ENCODE data around the gene BFSP1.

The BFSP1 gene

GRCh38 chr20:17566345-17566744 is 35.2 kb upstream of the BFSP1 start:
- Histone ChIP-seq H3K27me3 (ENCODE audit: insufficient read depth, low read length) (no peaks in the 10 kb centered on the region), H3K9me3 (ENCODE audit: low read length) (no peaks in the 10 kb centered on the region), H3K4me1 (ENCODE audit: insufficient read depth, low read length) (peaks cover 3% of the 10 kb centered on the region), H3K36me3 (ENCODE audit: insufficient read depth, low read length) (no peaks in the 10 kb centered on the region), H3K4me3 (ENCODE audit: low read length) (no peak overlapping the region), H2AFZ (ENCODE audit: low read depth, low read length) (no peak overlapping the region)

- Histone ChIP-seq H2AFZ (ENCODE audit: low read depth, low read length) (no peak overlapping the region), H3K27me3 (ENCODE audit: insufficient read depth, low read length) (no peaks in the 10 kb centered on the region), H3K36me3 (ENCODE audit: insufficient read depth, low read length) (no peaks in the 10 kb centered on the region), H3K4me1 (ENCODE audit: insufficient read depth, low read length) (peaks cover 3% of the 10 kb centered on the region), H3K9me3 (ENCODE audit: low read length) (no peaks in the 10 kb centered on the region), H3K4me3 (ENCODE audit: low read length) (no peak overlapping the region)
These were observed 34.1 kb upstream of the BFSP1 start for GRCh38 chr20:17565169-17565845.

GRCh38 chr20:17562804-17563305 is 31.7 kb upstream of the BFSP1 start:
- Histone ChIP-seq H3K36me3 (ENCODE audit: insufficient read depth, low read length) (no peaks in the 10 kb centered on the region), H3K4me1 (ENCODE audit: insufficient read depth, low read length) (no peaks in the 10 kb centered on the region), H3K9me3 (ENCODE audit: low read length) (no peaks in the 10 kb centered on the region), H3K27me3 (ENCODE audit: insufficient read depth, low read length) (no peaks in the 10 kb centered on the region), H2AFZ (ENCODE audit: low read depth, low read length) (no peak overlapping the region), H3K4me3 (ENCODE audit: low read length) (no peak overlapping the region)

GRCh38 chr20:17560344-17561074 is 29.3 kb upstream of the BFSP1 start:
- Histone ChIP-seq H3K36me3 (ENCODE audit: insufficient read depth, low read length) (no peaks in the 10 kb centered on the region), H3K4me1 (ENCODE audit: insufficient read depth, low read length) (no peaks in the 10 kb centered on the region), H2AFZ (ENCODE audit: low read depth, low read length) (no peak overlapping the region), H3K27me3 (ENCODE audit: insufficient read depth, low read length) (no peaks in the 10 kb centered on the region), H3K4me3 (ENCODE audit: low read length) (no peak overlapping the region), H3K9me3 (ENCODE audit: low read length) (no peaks in the 10 kb centered on the region)

- Histone ChIP-seq H3K27me3 (ENCODE audit: insufficient read depth, low read length) (no peaks in the 10 kb centered on the region), H3K4me1 (ENCODE audit: insufficient read depth, low read length) (no peaks in the 10 kb centered on the region), H3K36me3 (ENCODE audit: insufficient read depth, low read length) (no peaks in the 10 kb centered on the region), H2AFZ (ENCODE audit: low read depth, low read length) (no peak overlapping the region), H3K9me3 (ENCODE audit: low read length) (no peaks in the 10 kb centered on the region), H3K4me3 (ENCODE audit: low read length) (no peak overlapping the region)
These were observed 28.2 kb upstream of the BFSP1 start for GRCh38 chr20:17559338-17559737.

- Histone ChIP-seq H2AFZ (ENCODE audit: low read depth, low read length) (no peak overlapping the region), H3K4me1 (ENCODE audit: insufficient read depth, low read length) (no peaks in the 10 kb centered on the region), H3K27me3 (ENCODE audit: insufficient read depth, low read length) (no peaks in the 10 kb centered on the region), H3K4me3 (ENCODE audit: low read length) (no peak overlapping the region), H3K36me3 (ENCODE audit: insufficient read depth, low read length) (no peaks in the 10 kb centered on the region), H3K9me3 (ENCODE audit: low read length) (no peaks in the 10 kb centered on the region)
These were observed 27.7 kb upstream of the BFSP1 start for GRCh38 chr20:17558941-17559304.

- no peak overlapping the region for H2AFZ ChIP-seq (ENCODE audit: low read depth, low read length)
- H3K4me3 ChIP-seq (ENCODE audit: low read length): no peak overlapping the region
- H3K4me1 ChIP-seq (ENCODE audit: insufficient read depth, low read length): no peaks in the 10 kb centered on the region
- no peaks in the 10 kb centered on the region for H3K36me3 ChIP-seq (ENCODE audit: insufficient read depth, low read length)
- H3K9me3 ChIP-seq (ENCODE audit: low read length): no peaks in the 10 kb centered on the region
- no peaks in the 10 kb centered on the region for H3K27me3 ChIP-seq (ENCODE audit: insufficient read depth, low read length)
These were observed 27.2 kb upstream of the BFSP1 start for GRCh38 chr20:17558154-17558940.

GRCh38 chr20:17557675-17558006 is 26.5 kb upstream of the BFSP1 start:
- no peak overlapping the region for H2AFZ ChIP-seq (ENCODE audit: low read depth, low read length)
- no peaks in the 10 kb centered on the region for H3K4me1 ChIP-seq (ENCODE audit: insufficient read depth, low read length)
- no peaks in the 10 kb centered on the region for H3K36me3 ChIP-seq (ENCODE audit: insufficient read depth, low read length)
- no peaks in the 10 kb centered on the region for H3K27me3 ChIP-seq (ENCODE audit: insufficient read depth, low read length)
- H3K9me3 ChIP-seq (ENCODE audit: low read length): no peaks in the 10 kb centered on the region
- no peak overlapping the region for H3K4me3 ChIP-seq (ENCODE audit: low read length)

GRCh38 chr20:17556837-17557674 is 25.9 kb upstream of the BFSP1 start:
- Histone ChIP-seq H3K4me1 (ENCODE audit: insufficient read depth, low read length) (no peaks in the 10 kb centered on the region), H2AFZ (ENCODE audit: low read depth, low read length) (no peak overlapping the region), H3K9me3 (ENCODE audit: low read length) (no peaks in the 10 kb centered on the region), H3K4me3 (ENCODE audit: low read length) (no peak overlapping the region), H3K27me3 (ENCODE audit: insufficient read depth, low read length) (no peaks in the 10 kb centered on the region), H3K36me3 (ENCODE audit: insufficient read depth, low read length) (no peaks in the 10 kb centered on the region)

- H2AFZ ChIP-seq (ENCODE audit: low read depth, low read length): no peak overlapping the region
- H3K4me3 ChIP-seq (ENCODE audit: low read length): no peak overlapping the region
- H3K36me3 ChIP-seq (ENCODE audit: insufficient read depth, low read length): no peaks in the 10 kb centered on the region
- H3K9me3 ChIP-seq (ENCODE audit: low read length): no peaks in the 10 kb centered on the region
- no peaks in the 10 kb centered on the region for H3K4me1 ChIP-seq (ENCODE audit: insufficient read depth, low read length)
- no peaks in the 10 kb centered on the region for H3K27me3 ChIP-seq (ENCODE audit: insufficient read depth, low read length)
These were observed 23.9 kb upstream of the BFSP1 start for GRCh38 chr20:17555106-17555505.

- Histone ChIP-seq H3K27me3 (ENCODE audit: insufficient read depth, low read length) (no peaks in the 10 kb centered on the region), H2AFZ (ENCODE audit: low read depth, low read length) (no peak overlapping the region), H3K4me3 (ENCODE audit: low read length) (no peak overlapping the region), H3K9me3 (ENCODE audit: low read length) (no peaks in the 10 kb centered on the region), H3K36me3 (ENCODE audit: insufficient read depth, low read length) (no peaks in the 10 kb centered on the region), H3K4me1 (ENCODE audit: insufficient read depth, low read length) (no peaks in the 10 kb centered on the region)
These were observed 18.0 kb upstream of the BFSP1 start for GRCh38 chr20:17549131-17549530.

- Histone ChIP-seq H3K27me3 (ENCODE audit: insufficient read depth, low read length) (peaks cover 3% of the 10 kb centered on the region), H2AFZ (ENCODE audit: low read depth, low read length) (no peak overlapping the region), H3K36me3 (ENCODE audit: insufficient read depth, low read length) (no peaks in the 10 kb centered on the region), H3K4me1 (ENCODE audit: insufficient read depth, low read length) (no peaks in the 10 kb centered on the region), H3K4me3 (ENCODE audit: low read length) (no peak overlapping the region), H3K9me3 (ENCODE audit: low read length) (no peaks in the 10 kb centered on the region)
These were observed 13.9 kb upstream of the BFSP1 start for GRCh38 chr20:17545127-17545526.
